Measurements from ENCODE around the gene ACTR8. TPM values are rescaled to one million over a fixed set of nuclear protein-coding genes. Genes with fewer than 3 reads are reported as not detected.

Gene ACTR8
- total RNA-seq, 2 experiments from 2014 or later, result 32.0 to 33.1 TPM

DNA sequence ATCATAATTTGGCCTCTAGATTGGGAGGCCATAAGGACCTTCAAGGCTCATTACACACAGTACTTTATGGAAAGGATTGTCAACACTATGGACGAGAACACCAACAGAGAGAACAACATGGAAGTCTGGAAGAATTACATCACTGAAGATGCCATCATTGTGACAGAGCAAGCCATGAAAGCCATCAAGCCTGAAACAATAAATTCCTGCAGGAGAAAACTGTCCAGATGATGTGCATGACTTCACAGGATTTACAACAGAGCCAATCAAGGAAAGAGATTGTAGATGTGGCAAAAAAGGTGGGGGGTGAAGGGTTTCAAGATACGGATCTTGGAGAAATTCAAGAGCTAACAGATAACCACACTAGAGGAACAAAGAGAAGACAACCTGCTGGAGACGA, 19.7 kb downstream of the ACTR8 start:
- peaks cover 28% of the 10 kb centered on the region for H3K36me3 Mint-ChIP-seq
- ChIA-PET POLR2A (no interaction called here), CTCF (no interaction called here)
- intact Hi-C loops (cut with micrococcal nuclease), result no loop called here
- no peaks in the 10 kb centered on the region for H3K9me3 Mint-ChIP-seq
- no peaks in the 10 kb centered on the region for H3K4me1 Mint-ChIP-seq (ENCODE audit: low read depth)
- H3K27me3 Mint-ChIP-seq, result no peaks in the 10 kb centered on the region
- H3K27ac Mint-ChIP-seq, result no peak overlapping the region
- H3K4me3 Mint-ChIP-seq, result no peak overlapping the region
- DNase-seq, result no peak

DNA sequence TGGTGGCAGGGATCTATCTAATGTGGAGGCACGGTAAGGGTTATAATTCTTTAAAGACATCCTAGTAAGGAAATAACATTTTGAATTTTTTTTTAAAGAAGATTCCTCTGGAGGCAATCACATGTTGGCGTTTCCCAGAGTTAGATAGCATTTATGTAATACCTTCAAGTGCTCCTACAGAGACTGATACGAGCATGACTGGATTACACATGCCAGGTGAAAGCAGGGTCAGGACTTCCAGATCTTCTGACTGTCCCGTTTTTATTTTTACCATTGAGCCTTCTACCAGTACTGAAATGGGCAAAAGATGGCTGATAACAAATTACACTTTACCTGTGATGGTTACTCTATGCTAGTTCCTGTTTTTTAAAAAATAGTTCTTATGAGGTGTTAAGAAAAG, 21.8 kb downstream of the ACTR8 start:
- Mint-ChIP-seq H3K27me3 (no peaks in the 10 kb centered on the region), H3K36me3 (peaks cover 24% of the 10 kb centered on the region), H3K27ac (no peak overlapping the region), H3K4me1 (ENCODE audit: low read depth) (no peaks in the 10 kb centered on the region), H3K4me3 (no peak overlapping the region), H3K9me3 (no peaks in the 10 kb centered on the region)
- intact Hi-C loops (cut with micrococcal nuclease), result no loop called here
- no peak for DNase-seq
- ChIA-PET POLR2A (no interaction called here), CTCF (no interaction called here)

GRCh38 chr3:53859178-53859577, 22.8 kb downstream of the ACTR8 start:
- intact Hi-C loops (cut with micrococcal nuclease), result no loop called here
- POLR2A ChIA-PET, result no interaction called here
- Mint-ChIP-seq H3K27ac (no peak overlapping the region), H3K36me3 (peaks cover 17% of the 10 kb centered on the region), H3K4me3 (no peak overlapping the region), H3K9me3 (no peaks in the 10 kb centered on the region), H3K27me3 (no peaks in the 10 kb centered on the region), H3K4me1 (ENCODE audit: low read depth) (no peaks in the 10 kb centered on the region)
- CTCF ChIA-PET, result no interaction called here
- no peak for DNase-seq

DNA sequence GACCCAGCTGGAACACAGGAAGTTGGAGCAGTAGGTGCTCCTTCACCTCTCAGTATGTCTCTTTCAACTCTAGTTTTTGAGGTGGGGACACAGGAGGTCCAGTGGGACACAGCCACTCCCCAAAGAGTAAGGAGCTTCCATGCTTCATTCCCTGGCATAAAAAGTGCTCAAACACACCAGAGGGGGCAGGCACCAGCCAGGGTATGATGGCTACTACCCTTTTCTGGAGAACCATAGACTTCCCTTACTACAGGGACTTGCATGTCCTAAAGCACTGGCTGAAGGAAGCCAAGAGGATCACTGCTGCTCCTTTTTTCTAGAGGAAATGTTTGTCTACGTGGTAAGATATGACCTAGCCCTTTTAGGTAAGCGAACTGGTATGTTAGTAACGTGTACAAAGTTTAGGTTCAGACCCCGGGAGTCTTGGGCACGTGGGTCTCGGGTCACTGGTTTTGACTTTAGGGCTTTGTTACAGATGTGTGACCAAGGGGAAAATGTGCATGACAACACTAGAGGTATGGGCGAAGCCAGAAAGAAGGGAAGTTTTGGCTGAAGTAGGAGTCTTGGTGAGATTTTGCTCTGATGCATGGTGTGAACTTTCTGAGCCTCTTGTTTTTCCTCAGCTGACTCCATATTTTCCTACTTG, 23.7 kb downstream of the ACTR8 start:
- ChIA-PET POLR2A (no interaction called here), CTCF (no interaction called here)
- DNase-seq, result no peak
- Mint-ChIP-seq H3K36me3 (peaks cover 17% of the 10 kb centered on the region), H3K27me3 (no peaks in the 10 kb centered on the region), H3K27ac (no peak overlapping the region), H3K4me1 (ENCODE audit: low read depth) (no peaks in the 10 kb centered on the region), H3K9me3 (no peaks in the 10 kb centered on the region), H3K4me3 (no peak overlapping the region)
- intact Hi-C loops (cut with micrococcal nuclease), result no loop called here

DNA sequence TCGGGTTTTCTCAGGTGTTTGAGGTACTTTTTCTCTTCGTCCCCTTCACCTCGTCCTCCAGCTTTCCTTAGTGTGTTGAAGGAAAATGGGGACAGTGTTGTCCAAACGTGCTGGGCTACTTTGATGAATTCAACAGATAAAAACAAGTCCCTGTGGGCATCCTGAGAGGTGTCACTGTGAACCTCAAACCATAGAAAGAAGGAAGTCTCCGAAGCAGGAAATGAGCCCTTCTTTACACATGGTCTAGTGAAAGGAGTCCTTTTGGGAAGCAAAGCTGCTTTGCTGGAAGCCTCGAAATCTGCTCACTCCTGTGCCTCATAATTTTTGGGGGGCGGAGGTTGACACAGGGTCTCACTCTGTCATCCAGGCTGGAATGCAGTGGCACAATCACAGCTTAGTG, 25.0 kb downstream of the ACTR8 start:
- Mint-ChIP-seq H3K4me3 (no peak overlapping the region), H3K27ac (no peak overlapping the region), H3K36me3 (peaks cover 11% of the 10 kb centered on the region), H3K27me3 (no peaks in the 10 kb centered on the region), H3K9me3 (no peaks in the 10 kb centered on the region), H3K4me1 (ENCODE audit: low read depth) (no peaks in the 10 kb centered on the region)
- POLR2A ChIA-PET, result no interaction called here
- CTCF ChIA-PET, result no interaction called here
- no peak for DNase-seq
- intact Hi-C loops (cut with micrococcal nuclease), result no loop called here

DNA sequence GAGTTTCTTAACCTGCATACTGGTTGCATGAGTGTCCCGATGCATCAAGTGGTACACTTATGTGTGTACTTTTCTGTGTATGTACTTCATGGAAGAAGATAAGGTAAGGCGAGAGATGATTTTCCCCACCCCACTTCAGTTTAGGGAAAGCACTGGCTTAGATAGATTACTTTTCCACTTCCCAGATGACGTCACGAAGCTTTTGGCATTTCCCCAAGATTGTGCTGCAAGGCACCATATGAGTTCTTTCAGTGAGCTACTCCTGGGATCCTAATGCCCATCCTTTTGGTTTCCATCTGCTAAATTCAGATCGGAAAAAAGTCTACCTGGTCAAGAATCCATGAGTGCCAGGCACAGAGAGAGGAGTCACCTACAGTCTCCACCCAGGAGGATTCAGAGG, 31.1 kb downstream of the ACTR8 start:
- Mint-ChIP-seq H3K27me3 (peaks cover 16% of the 10 kb centered on the region), H3K27ac (no peak overlapping the region), H3K36me3 (no peaks in the 10 kb centered on the region), H3K4me3 (no peak overlapping the region), H3K4me1 (ENCODE audit: low read depth) (peaks cover 2% of the 10 kb centered on the region), H3K9me3 (no peaks in the 10 kb centered on the region)
- intact Hi-C loops (cut with micrococcal nuclease), result no loop called here
- POLR2A ChIA-PET, result no interaction called here
- CTCF ChIA-PET, result no interaction called here
- DNase-seq, result no peak

DNA sequence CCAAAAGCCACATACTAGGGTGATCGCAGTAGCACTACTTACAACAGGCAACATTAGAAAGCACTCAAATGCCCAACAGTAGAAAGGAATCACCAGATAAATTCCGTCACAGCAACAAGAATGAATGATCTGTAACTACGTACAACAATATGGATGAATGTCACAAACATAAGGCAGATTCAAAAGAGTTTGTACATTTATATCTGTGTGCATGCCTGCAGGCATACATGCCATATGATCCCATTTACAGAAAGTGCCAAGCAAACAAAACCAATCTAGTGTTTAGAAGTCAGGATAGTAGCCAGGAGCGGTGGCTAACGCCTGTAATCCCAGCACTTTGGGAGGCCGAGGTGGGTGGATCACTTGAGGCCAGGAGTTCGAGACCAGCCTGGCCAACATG, 32.0 kb downstream of the ACTR8 start:
- Mint-ChIP-seq H3K36me3 (no peaks in the 10 kb centered on the region), H3K27me3 (peaks cover 23% of the 10 kb centered on the region), H3K4me1 (ENCODE audit: low read depth) (peaks cover 2% of the 10 kb centered on the region), H3K9me3 (no peaks in the 10 kb centered on the region), H3K27ac (no peak overlapping the region), H3K4me3 (no peak overlapping the region)
- CTCF ChIA-PET, result no interaction called here
- no peak for DNase-seq
- intact Hi-C loops (cut with micrococcal nuclease), result no loop called here
- POLR2A ChIA-PET, result no interaction called here

- Mint-ChIP-seq H3K27me3 (peaks cover 40% of the 10 kb centered on the region), H3K27ac (no peak overlapping the region), H3K36me3 (no peaks in the 10 kb centered on the region), H3K4me3 (peak overlapping the region; percentile 36), H3K4me1 (ENCODE audit: low read depth) (peaks cover 2% of the 10 kb centered on the region), H3K9me3 (no peaks in the 10 kb centered on the region)
- intact Hi-C loops (cut with micrococcal nuclease), result no loop called here
- DNase-seq, result no peak
- ChIA-PET POLR2A (no interaction called here), CTCF (no interaction called here)
Observed at GRCh38 chr3:53846851-53847155, 35.1 kb downstream of the ACTR8 start.

DNA sequence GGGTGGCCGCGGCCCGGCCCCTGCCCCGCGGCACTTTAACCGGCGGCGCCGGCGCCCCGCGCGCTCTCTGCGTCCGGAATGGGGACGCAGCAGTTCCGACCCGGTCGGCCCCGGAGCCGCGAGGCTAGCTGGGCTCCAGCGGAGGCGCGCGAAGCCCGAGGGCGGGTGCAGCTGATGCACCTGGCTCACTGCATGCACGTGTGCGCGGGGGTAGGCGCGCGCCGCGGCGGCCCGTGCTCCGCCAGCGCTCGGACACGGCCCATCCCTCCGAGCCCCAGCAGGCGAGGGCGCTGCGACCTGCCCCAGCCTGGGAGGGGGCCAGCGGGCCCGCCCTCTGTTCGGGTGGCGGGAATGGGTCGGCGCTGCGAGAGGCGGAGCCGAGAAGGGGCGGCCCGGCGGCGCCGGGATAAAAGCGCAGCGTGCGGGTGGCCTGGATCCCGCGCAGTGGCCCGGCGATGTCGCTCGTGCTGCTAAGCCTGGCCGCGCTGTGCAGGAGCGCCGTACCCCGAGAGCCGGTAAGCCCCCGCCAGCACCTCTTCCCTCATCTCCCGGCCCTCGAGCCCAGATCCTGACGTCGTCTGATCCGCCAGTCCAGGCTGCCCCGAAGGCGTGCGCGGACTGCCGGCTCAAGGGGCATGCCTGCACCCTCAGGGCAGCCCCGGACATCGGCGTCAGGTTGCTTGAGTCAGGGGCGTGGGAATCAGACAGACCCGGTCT, 35.7 kb downstream of the ACTR8 start, which contains the start of the genes CHDH and IL17RB:
TSS of gene CHDH (minus strand) at position 286 of the 717 bp plus-strand sequence. CDS start 22,411 bp downstream, outside the sequence.
TSS of gene IL17RB (plus strand) at position 435 of the 717 bp plus-strand sequence. CDS start at position 456, 21 bp downstream.
- peaks cover 40% of the 10 kb centered on the region for H3K27me3 Mint-ChIP-seq
- intact Hi-C loops (cut with micrococcal nuclease), result no loop called here
- H3K36me3 Mint-ChIP-seq, result no peaks in the 10 kb centered on the region
- no peak within 1 kb of the TSS for H3K27ac Mint-ChIP-seq
- H3K4me1 Mint-ChIP-seq (ENCODE audit: low read depth), result peaks cover 2% of the 10 kb centered on the region
- H3K9me3 Mint-ChIP-seq, result no peaks in the 10 kb centered on the region
- CTCF ChIA-PET, result no interaction called here
- POLR2A ChIA-PET, result no interaction called here
- DNase-seq, result peak; percentile 31
- peak within 1 kb of the TSS; percentile 51 for H3K4me3 Mint-ChIP-seq

DNA sequence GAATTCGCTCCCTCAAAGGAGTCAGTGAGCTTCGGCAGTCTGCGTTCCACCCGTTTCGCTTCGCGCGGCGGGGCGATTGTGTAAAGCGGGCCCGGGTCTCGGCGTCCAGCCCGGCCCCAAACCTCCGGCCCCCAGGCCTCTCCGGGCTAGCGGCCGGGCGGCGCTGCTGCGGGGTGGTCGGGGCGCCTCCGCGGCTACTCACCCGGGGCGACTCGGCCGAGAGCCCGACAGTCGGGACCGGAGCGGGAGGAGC, 36.1 kb downstream of the ACTR8 start:
- DNase-seq, result no peak
- ChIA-PET POLR2A (no interaction called here), CTCF (interaction anchor here (1.0 kb wide), 1 partner anchor 470 kb away, joined by 4 read pairs; no protein-coding TSS in a partner anchor)
- H3K27me3 Mint-ChIP-seq, result peaks cover 40% of the 10 kb centered on the region
- no peaks in the 10 kb centered on the region for H3K9me3 Mint-ChIP-seq
- no peak overlapping the region for H3K27ac Mint-ChIP-seq
- H3K4me3 Mint-ChIP-seq, result peak overlapping the region; percentile 51
- no peaks in the 10 kb centered on the region for H3K36me3 Mint-ChIP-seq
- peaks cover 2% of the 10 kb centered on the region for H3K4me1 Mint-ChIP-seq (ENCODE audit: low read depth)
- intact Hi-C loops (cut with micrococcal nuclease), result no loop called here

- H3K4me1 Mint-ChIP-seq (ENCODE audit: low read depth), result peaks cover 2% of the 10 kb centered on the region
- no peaks in the 10 kb centered on the region for H3K36me3 Mint-ChIP-seq
- peak overlapping the region; percentile 51 for H3K4me3 Mint-ChIP-seq
- ChIA-PET POLR2A (interaction anchor here (0.6 kb wide), 1 partner anchor 16 kb away, joined by 3 read pairs; no protein-coding TSS in a partner anchor), CTCF (interaction anchor here (1.0 kb wide), 1 partner anchor 470 kb away, joined by 4 read pairs; no protein-coding TSS in a partner anchor)
- H3K27ac Mint-ChIP-seq, result no peak overlapping the region
- H3K27me3 Mint-ChIP-seq, result peaks cover 40% of the 10 kb centered on the region
- H3K9me3 Mint-ChIP-seq, result no peaks in the 10 kb centered on the region
- intact Hi-C loops (cut with micrococcal nuclease), result no loop called here
- no peak for DNase-seq
Observed at GRCh38 chr3:53845103-53845880, 36.7 kb downstream of the ACTR8 start.

DNA sequence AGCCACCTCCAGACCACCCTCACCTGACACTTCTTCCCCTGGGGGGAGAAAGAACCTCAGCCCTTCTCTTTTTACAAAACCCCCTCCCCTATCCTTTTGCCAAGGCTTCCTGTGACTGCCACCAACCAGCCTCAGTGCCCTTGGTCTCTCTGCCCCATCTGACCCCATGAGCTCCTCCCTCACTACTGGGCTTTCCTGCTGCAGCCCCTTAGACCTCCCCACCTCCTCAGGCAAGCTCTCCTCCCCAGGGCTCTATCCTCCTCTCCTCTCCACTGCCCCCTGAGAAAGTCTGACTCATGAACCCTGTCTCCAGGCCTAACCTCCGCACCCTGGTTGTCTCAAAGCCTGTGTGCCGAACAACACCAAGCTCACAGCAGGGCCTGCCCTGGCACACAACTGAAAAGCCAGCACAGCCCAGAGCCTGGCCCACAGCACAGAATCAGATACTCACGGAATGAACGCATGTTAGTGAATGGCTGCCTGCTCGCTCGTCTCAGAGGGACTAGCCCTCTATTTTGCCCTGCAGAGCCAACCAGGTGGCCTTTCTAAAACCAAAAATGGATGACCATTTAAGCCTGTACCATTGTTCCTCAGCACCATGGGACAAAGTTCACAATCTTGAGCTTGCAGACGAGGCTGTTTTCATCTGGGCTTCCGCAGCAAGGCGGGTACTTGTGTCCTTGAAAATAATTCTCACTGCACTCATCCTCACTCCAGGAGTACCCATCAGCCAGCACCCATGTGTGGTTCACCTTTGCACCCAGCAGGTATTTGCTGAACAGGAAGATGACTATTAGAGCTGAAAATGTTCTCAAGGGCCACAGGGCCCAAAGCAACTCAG, 37.5 kb downstream of the ACTR8 start:
- H3K9me3 Mint-ChIP-seq, result no peaks in the 10 kb centered on the region
- no peak for DNase-seq

More for the DNA sequence above, 37.5 kb downstream of the ACTR8 start:
- Mint-ChIP-seq H3K27me3 (peaks cover 36% of the 10 kb centered on the region), H3K27ac (no peak overlapping the region), H3K4me1 (ENCODE audit: low read depth) (peaks cover 2% of the 10 kb centered on the region), H3K4me3 (no peak overlapping the region), H3K36me3 (no peaks in the 10 kb centered on the region)
- ChIA-PET CTCF (no interaction called here), POLR2A (interaction anchor here (0.6 kb wide), 1 partner anchor 17 kb away, joined by 3 read pairs; no protein-coding TSS in a partner anchor)
- intact Hi-C loops (cut with micrococcal nuclease), result no loop called here

Data from activated CD4-positive, alpha-beta memory T cell treated with anti-CD3 and anti-CD28 coated beads for 36 hours (primary cell).